Nucleus accumbens (tissue), 56 donors: ENCODE measurements around the gene SPIN3.
A peak's percentile ranks its signal among the peaks of the same experiment; 100 is the strongest.
"Not testable (repeated sequence)": the region's sequence is repeated elsewhere in the genome, so short reads cannot be mapped to it uniquely, and the experiment has no call there.

Experiments used
- DNase-seq, 56 donors: peaks; one replicate each; lab custom pipeline; 2025; lab: John Stamatoyannopoulos, UW

The SPIN3 gene

GRCh38 chrX:56995271-56995994 lies at the start of gene SPIN3:
Gene SPIN3 (minus strand): TSS chrX:56995541. CDS start chrX:56994947, 594 bp downstream.
- peak in 55 of 56 donors; percentile 7 to 77 (median 48) for DNase-seq

- no peak for DNase-seq
These were observed 48.9 kb upstream of the SPIN3 start for GRCh38 chrX:57044245-57044644.

GRCh38 chrX:57037265-57037664 lies 41.9 kb upstream of the SPIN3 start:
- DNase-seq: not testable (repeated sequence)

- DNase-seq: peak in 14 of 56 donors; percentile 1 to 35 (median 10)
These were observed 718 bp downstream of the SPIN3 start for GRCh38 chrX:56994375-56995270.

DNA sequence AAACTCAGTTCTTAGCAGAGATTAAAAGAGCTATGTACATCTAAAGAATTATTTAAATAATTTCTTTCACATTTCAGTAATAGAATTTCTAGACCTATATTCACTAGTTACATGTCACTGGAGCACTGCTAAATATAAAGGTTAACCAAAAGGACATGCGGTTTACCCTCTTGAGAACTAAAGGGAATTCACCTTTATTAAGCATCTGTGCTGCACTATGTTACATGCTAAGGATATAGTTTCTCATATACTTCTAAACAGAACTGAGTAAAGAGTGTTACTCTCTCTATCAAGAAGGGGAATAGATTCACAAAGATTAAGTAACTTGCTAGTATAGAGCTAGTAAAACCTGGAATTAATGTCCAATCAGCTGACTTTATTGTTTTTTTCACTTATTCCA lies 7.6 kb downstream of the SPIN3 start:
- DNase-seq: no peak

GRCh38 chrX:56986138-56986537 lies 9.2 kb downstream of the SPIN3 start:
- DNase-seq: no peak

DNA sequence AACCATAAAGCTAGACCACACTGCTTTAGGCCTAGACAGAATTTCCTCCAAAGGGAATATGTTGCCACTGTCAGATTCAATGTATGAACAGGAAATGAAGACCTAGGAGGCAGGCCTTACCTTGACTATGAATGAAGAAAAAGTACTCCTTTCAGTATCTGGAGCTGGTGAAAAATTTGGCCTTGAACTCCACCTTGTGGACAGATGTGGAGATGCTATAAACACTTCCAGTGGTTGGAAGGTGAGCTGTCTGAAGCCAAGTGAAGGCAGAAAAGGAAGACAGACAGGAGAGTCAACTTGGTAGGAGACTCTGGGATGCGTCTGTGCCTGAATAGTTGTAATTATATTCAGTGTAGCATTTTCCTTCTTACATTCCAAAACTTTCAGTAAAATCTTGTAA lies 17.2 kb downstream of the SPIN3 start:
- DNase-seq: peak in 19 of 56 donors; percentile 0 to 9 (median 1)

- no peak for DNase-seq
These were observed 19.7 kb downstream of the SPIN3 start for GRCh38 chrX:56975611-56976010.

GRCh38 chrX:56974408-56974807 lies 20.9 kb downstream of the SPIN3 start:
- no peak for DNase-seq

- no peak for DNase-seq
These were observed 25.8 kb downstream of the SPIN3 start for GRCh38 chrX:56969559-56969958.

- no peak for DNase-seq
These were observed 26.4 kb downstream of the SPIN3 start for GRCh38 chrX:56968980-56969379.

GRCh38 chrX:56963377-56963776 lies 32.0 kb downstream of the SPIN3 start:
- DNase-seq: no peak

- DNase-seq: no peak
These were observed 47.6 kb downstream of the SPIN3 start for GRCh38 chrX:56947699-56948098.

- not testable (repeated sequence) for DNase-seq
These were observed 49.1 kb downstream of the SPIN3 start for GRCh38 chrX:56946201-56946600.

- DNase-seq: not testable (repeated sequence)
These were observed 50.1 kb downstream of the SPIN3 start for GRCh38 chrX:56945226-56945625.

- DNase-seq: no peak
These were observed 52.1 kb downstream of the SPIN3 start for GRCh38 chrX:56943264-56943663.
